HCT116 (cell line): ENCODE results near the gene JAK3.

Experiments
- CBX3 ChIP-seq: IDR thresholded peaks from 2 replicates; pipeline ENCODE4 v1.6.1; 2012; ENCODE audit warnings: low read depth
- CTCF ChIP-seq, 3 experiments: fragments of 200-600 bp in 1 of 3; sonication (generic) in 1 of 3; IDR thresholded peaks in 2 of 3; conservative IDR thresholded peaks in 1 of 3; 2 replicates each; pipeline ENCODE4 v1.5.1; 2012 to 2017; ENCODE audit warnings: low read depth in 2 of 3, low read length in 2 of 3, antibody characterized with exemption in 1 of 3, borderline replicate concordance in 1 of 3, control low read depth in 1 of 3, mild to moderate bottlenecking in 1 of 3, mixed read lengths in 1 of 3, mixed run types in 1 of 3, moderate library complexity in 1 of 3; ENCODE audit not compliant: insufficient read depth in 1 of 3
- EZH2 ChIP-seq: fragments of 200-600 bp; sonication (generic); IDR thresholded peaks from 2 replicates; pipeline ENCODE4 v1.6.1; 2017; ENCODE audit warnings: antibody characterized with exemption, mixed run types
- EZH2phosphoT487 ChIP-seq: fragments of 200-600 bp; IDR thresholded peaks from 2 replicates; pipeline ENCODE4 v1.6.1; 2018; ENCODE audit warnings: antibody characterized with exemption, borderline replicate concordance
- MAX ChIP-seq: IDR thresholded peaks from 2 replicates; pipeline ENCODE4 v1.6.1; 2012
- POLR2A ChIP-seq: IDR thresholded peaks from 2 replicates; pipeline ENCODE4 v1.7.0; 2011; ENCODE audit warnings: borderline replicate concordance; ENCODE audit not compliant: insufficient read depth, insufficient read length; ENCODE audit errors: extremely low read depth
- RAD21 ChIP-seq: IDR thresholded peaks from 2 replicates; pipeline ENCODE4 v1.6.1; 2012; ENCODE audit warnings: low read depth, mild to moderate bottlenecking
- SRF ChIP-seq: IDR thresholded peaks from 2 replicates; pipeline ENCODE4 v1.6.1; 2012; ENCODE audit warnings: low read depth
- YY1 ChIP-seq: IDR thresholded peaks from 2 replicates; pipeline ENCODE4 v1.6.1; 2011; ENCODE audit warnings: low read length, low read depth, moderate library complexity, mild to moderate bottlenecking; ENCODE audit not compliant: insufficient replicate concordance; ENCODE audit errors: extremely low read depth
- ZNF274 ChIP-seq: fragments of 200-500 bp; sonication (Bioruptor generic); IDR thresholded peaks from 2 replicates; pipeline ENCODE4 v1.6.1; 2014; ENCODE audit warnings: mild to moderate bottlenecking, low read depth, low read length, inconsistent platforms
- TF ChIP-seq, protein P1 (sequence below): IDR thresholded peaks from 2 replicates; pipeline ENCODE4 v1.6.1; 2012; ENCODE audit warnings: low read depth
- TF ChIP-seq, protein P2 (sequence below): IDR thresholded peaks from 2 replicates; pipeline ENCODE4 v1.6.1; 2011; ENCODE audit warnings: mild to moderate bottlenecking, low read length, moderate library complexity; ENCODE audit not compliant: insufficient replicate concordance; ENCODE audit errors: extremely low read depth

GRCh38 chr19:17865364-17866311, 17.9 kb upstream of the JAK3 start:
- TF ChIP-seq EZH2: no peak
- TF ChIP-seq MAX: peak; percentile 51; the same call in 1 of the 2 replicates
- no peak for TF ChIP-seq CTCF (IDR thresholded peaks at IDR 0.05 in 2 of 3, conservative IDR thresholded peaks at IDR 0.05 in 1 of 3; ENCODE audit: borderline replicate concordance in 1 of 3, insufficient read depth in 1 of 3, low read depth in 2 of 3, low read length in 2 of 3)
- TF ChIP-seq EZH2phosphoT487: no peak
- TF ChIP-seq, protein P1, sequence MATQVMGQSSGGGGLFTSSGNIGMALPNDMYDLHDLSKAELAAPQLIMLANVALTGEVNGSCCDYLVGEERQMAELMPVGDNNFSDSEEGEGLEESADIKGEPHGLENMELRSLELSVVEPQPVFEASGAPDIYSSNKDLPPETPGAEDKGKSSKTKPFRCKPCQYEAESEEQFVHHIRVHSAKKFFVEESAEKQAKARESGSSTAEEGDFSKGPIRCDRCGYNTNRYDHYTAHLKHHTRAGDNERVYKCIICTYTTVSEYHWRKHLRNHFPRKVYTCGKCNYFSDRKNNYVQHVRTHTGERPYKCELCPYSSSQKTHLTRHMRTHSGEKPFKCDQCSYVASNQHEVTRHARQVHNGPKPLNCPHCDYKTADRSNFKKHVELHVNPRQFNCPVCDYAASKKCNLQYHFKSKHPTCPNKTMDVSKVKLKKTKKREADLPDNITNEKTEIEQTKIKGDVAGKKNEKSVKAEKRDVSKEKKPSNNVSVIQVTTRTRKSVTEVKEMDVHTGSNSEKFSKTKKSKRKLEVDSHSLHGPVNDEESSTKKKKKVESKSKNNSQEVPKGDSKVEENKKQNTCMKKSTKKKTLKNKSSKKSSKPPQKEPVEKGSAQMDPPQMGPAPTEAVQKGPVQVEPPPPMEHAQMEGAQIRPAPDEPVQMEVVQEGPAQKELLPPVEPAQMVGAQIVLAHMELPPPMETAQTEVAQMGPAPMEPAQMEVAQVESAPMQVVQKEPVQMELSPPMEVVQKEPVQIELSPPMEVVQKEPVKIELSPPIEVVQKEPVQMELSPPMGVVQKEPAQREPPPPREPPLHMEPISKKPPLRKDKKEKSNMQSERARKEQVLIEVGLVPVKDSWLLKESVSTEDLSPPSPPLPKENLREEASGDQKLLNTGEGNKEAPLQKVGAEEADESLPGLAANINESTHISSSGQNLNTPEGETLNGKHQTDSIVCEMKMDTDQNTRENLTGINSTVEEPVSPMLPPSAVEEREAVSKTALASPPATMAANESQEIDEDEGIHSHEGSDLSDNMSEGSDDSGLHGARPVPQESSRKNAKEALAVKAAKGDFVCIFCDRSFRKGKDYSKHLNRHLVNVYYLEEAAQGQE: no peak
- TF ChIP-seq POLR2A: peak; percentile 35
- no peak for TF ChIP-seq RAD21
- no peak for TF ChIP-seq YY1
- TF ChIP-seq SRF: no peak
- peak; percentile 17; the same call in 1 of the 2 replicates for TF ChIP-seq CBX3
- TF ChIP-seq, protein P2, sequence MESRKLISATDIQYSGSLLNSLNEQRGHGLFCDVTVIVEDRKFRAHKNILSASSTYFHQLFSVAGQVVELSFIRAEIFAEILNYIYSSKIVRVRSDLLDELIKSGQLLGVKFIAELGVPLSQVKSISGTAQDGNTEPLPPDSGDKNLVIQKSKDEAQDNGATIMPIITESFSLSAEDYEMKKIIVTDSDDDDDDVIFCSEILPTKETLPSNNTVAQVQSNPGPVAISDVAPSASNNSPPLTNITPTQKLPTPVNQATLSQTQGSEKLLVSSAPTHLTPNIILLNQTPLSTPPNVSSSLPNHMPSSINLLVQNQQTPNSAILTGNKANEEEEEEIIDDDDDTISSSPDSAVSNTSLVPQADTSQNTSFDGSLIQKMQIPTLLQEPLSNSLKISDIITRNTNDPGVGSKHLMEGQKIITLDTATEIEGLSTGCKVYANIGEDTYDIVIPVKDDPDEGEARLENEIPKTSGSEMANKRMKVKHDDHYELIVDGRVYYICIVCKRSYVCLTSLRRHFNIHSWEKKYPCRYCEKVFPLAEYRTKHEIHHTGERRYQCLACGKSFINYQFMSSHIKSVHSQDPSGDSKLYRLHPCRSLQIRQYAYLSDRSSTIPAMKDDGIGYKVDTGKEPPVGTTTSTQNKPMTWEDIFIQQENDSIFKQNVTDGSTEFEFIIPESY: no peak
- TF ChIP-seq ZNF274: no peak
